HG02938 (cell line): ENCODE results near the gene DOCK1.

Source experiments
- ATAC-seq: cut with Tn5 transposase; IDR thresholded peaks from one replicate; pipeline ENCODE4 v1.9.1; 2021; ENCODE audit warnings: mild to moderate bottlenecking, moderate library complexity; ENCODE audit not compliant: unreplicated experiment

DOCK1 gene

GRCh38 chr10:127485153-127485857, 580.1 kb downstream of the DOCK1 start:
- no peak for ATAC-seq

- no peak for ATAC-seq
Measured at GRCh38 chr10:127486355-127486754, 581.1 kb downstream of the DOCK1 start.

GRCh38 chr10:127492607-127493250, 587.5 kb downstream of the DOCK1 start:
- ATAC-seq, result no peak

DNA sequence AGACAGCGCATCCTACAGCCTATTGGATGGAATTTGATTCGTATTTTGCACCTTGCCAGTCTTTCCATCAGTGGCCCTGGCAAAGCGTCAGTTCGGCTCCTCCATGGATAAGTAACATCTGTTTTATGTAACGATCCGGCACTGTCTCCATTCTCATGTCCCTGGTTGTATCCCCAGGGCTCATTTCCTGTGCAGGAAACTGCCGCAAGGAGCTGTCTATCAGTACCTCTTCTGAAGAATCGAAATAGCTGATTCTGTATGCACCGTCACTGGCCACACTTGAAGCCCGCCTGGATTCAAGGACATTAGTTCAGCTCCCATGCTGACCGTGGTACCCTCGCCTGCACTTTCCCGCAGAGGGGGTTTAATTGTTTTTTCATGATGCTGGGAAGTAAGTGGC, 590.8 kb downstream of the DOCK1 start:
- no peak for ATAC-seq

GRCh38 chr10:127497685-127498084, 592.5 kb downstream of the DOCK1 start:
- no peak for ATAC-seq

DNA sequence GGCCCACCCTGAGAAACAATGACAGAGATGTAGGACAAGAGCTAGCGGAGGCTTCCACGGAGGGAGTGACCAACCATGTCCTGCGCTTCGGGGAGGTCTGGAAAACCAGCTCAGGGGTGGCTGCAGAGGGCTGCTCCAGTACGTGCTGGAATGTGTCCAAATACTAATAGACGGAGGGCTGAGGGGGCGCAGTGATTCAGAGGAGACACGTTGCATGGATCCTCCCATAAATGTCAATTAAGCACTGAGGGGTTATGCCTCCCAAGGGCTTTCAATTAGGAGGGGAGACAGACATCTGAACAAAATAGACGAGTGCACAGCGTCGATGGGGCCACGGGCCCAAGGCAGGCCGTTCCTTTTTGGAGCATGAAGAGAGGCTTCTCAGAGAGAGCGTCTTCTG, 592.9 kb downstream of the DOCK1 start:
- no peak for ATAC-seq

DNA sequence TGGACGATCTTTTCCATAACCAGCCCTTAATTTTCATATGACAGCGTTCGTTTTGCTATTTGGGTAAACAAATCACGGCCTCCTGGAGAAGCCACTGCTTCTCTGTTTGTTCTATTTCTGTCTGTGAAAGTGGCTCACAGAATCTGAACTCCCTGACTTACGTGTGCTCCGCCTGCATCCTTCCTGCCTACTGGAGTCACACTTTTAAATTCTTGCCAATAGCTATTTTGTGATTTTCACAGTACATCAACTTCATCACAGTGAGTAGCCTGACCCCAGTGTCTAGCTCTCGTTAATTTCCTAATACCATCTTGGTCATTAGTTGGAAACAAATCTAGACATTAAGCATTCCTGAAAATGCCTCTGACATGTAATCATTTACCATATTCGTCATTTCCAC, 594.9 kb downstream of the DOCK1 start:
- ATAC-seq, result no peak
